Middle frontal gyrus (tissue), 1 donor: ENCODE results near the gene TRMT10A.

Experiments used
- DNase-seq: peaks from one replicate; pipeline ENCODE4 v3.0.0-alpha.2; 2015; ENCODE audit warnings: low spot score; ENCODE audit errors: extremely low spot score

TRMT10A gene

GRCh38 chr4:99563310-99564186 lies at the start of gene TRMT10A:
TRMT10A (minus strand) TSS chr4:99564039; CDS start chr4:99559338, 4,701 bp downstream.
- DNase-seq, result peak; percentile 95

GRCh38 chr4:99612704-99613103 lies 48.9 kb upstream of the TRMT10A start:
- no peak for DNase-seq

GRCh38 chr4:99612281-99612680 lies 48.4 kb upstream of the TRMT10A start:
- no peak for DNase-seq

GRCh38 chr4:99610605-99611175 lies 46.9 kb upstream of the TRMT10A start:
- no peak for DNase-seq

- no peak for DNase-seq
Observed at GRCh38 chr4:99608417-99608816, 44.6 kb upstream of the TRMT10A start.

- no peak for DNase-seq
Observed at GRCh38 chr4:99606716-99607115, 42.9 kb upstream of the TRMT10A start.

- no peak for DNase-seq
Observed at GRCh38 chr4:99594818-99595217, 31.0 kb upstream of the TRMT10A start.

- no peak for DNase-seq
Observed at GRCh38 chr4:99593781-99594641, 30.2 kb upstream of the TRMT10A start.

- DNase-seq, result no peak
Observed at GRCh38 chr4:99591757-99592156, 27.9 kb upstream of the TRMT10A start.

- DNase-seq, result no peak
Observed at GRCh38 chr4:99587803-99588202, 24.0 kb upstream of the TRMT10A start.

- DNase-seq, result no peak
Observed at GRCh38 chr4:99587309-99587708, 23.5 kb upstream of the TRMT10A start.

- no peak for DNase-seq
Observed at GRCh38 chr4:99586797-99587196, 23.0 kb upstream of the TRMT10A start.

- no peak for DNase-seq
Observed at GRCh38 chr4:99586322-99586721, 22.5 kb upstream of the TRMT10A start.

GRCh38 chr4:99585516-99585915 lies 21.7 kb upstream of the TRMT10A start:
- DNase-seq, result no peak

- DNase-seq, result no peak
Observed at GRCh38 chr4:99578714-99579113, 14.9 kb upstream of the TRMT10A start.

- DNase-seq, result no peak
Observed at GRCh38 chr4:99574530-99575324, 10.9 kb upstream of the TRMT10A start, which contains the start of gene MTTP. MTTP (plus strand) TSS chr4:99574824; CDS start chr4:99574910, 86 bp downstream.

- DNase-seq, result no peak
Observed at GRCh38 chr4:99573735-99574368, 10.0 kb upstream of the TRMT10A start.

- DNase-seq, result no peak
Observed at GRCh38 chr4:99572527-99573240, 8.8 kb upstream of the TRMT10A start.

- no peak for DNase-seq
Observed at GRCh38 chr4:99571883-99572282, 8.0 kb upstream of the TRMT10A start.

GRCh38 chr4:99564921-99565320 lies 1.1 kb upstream of the TRMT10A start:
- no peak for DNase-seq
